ENCODE measurements around the gene MORF4L1.
A peak's percentile ranks its signal among the peaks of the same experiment; 100 is the strongest.
"Not testable (repeated sequence)": the region's sequence is repeated elsewhere in the genome, so short reads cannot be mapped to it uniquely, and the experiment has no call there.

Gene MORF4L1

DNA sequence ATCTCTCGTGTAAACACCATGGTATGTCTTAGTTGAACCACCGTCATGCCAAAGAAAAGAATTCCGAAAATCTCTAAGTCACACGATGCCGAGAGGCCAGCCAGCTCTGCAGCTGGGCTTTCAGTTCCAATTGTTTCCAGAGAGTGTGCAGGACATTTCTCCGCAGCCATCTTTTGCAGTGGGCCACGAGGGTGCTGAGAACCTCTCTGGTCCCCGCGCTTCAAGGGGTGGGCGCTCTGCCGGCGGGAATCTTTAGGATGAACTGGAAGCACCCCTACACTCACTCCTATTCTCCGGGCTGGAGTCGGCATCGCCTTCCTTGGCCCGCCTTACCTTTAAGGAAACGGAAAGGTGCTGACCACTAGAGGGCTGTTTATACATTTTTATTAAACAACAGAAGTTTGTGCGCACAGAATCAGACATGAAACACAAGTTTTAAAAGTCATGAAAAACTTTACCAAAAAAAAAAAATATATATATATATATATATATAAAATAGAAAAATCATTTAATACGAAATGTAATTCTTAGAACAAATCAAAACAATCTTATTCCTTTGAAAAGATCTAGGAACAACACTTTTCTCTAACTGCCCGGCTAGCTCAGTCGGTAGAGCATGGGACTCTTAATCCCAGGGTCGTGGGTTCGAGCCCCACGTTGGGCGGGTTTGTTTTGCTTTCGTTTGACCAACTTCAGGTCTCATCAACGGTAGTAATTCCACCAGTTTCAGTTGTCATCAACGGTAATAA, 12.5 kb upstream of the MORF4L1 start:
- DNase-seq = peak; percentile 76

DNA sequence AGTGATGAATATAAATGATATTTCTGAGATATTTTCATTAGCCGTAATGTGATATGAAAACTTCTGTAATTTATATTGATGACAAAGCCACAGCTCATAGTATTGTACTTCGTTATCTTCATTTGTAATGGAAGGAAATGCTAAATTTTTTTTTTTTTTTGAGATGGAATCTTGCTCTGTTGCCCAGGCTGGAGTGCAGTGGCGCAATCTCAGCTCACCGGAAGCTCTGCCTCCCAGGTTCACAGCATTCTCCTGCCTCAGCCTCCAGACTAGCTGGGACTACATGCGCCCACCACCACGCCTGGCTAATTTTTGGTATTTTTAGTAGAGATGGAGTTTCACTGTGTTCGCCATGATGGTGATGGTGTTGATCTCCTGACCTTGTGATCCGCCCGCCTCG, 7.1 kb upstream of the MORF4L1 start:
- not testable (repeated sequence) for DNase-seq

DNA sequence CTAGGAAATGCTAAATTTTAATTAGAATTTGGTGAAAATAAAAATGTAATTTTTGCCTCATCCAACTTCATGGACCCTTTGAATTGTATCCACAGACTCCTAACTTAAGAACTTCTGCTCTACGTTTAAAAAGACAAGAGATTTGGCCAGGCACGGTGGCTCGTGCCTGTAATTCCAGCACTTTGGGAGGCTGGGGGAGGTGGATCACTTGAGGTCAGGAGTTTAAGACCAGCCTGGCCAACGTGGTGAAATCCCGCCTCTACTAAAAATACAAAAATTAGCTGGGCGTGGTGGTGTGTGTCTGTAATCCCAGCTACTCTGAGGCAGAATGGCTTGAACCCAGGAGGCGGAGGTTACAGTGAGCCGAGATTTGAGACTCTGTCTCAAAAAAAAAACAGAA, 6.7 kb upstream of the MORF4L1 start:
- DNase-seq = not testable (repeated sequence)

DNA sequence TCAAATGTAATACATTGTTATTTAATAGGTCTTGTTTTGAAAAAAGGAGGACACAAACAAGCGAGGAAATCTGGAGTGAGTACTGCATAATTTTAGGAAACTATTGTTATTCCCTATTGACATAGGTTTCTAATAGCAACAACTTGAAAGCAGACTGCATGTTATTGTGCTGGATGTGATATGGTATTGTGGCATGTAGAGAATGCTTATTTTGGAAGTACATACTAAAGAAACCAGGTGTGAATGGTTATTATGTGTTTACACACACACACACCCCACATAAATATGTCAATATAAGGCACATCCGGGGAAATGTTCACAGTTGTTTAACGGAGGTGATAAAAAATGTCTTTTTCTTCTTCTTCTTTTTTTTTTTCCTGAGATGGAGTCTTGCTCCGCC, 5.9 kb upstream of the MORF4L1 start:
- DNase-seq = no peak

DNA sequence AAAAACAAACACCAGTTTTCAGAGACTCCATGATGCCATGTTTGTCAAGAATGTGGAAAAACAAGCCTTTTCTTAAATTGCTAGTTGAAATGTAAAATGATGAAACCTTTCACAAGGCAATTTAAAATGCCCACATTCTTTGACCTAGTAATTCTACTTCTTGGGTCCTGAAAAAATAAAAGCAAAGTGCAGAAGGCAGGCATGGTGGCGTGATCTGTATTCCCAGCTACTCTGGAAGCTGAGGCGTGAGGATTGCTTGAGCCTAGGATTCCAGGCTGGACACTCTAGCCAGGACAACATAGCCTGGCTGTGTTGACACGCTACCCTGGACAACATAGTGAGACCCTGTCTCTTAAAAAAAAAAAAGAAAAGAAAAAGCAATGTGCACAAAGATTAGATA, 4.3 kb upstream of the MORF4L1 start:
- no peak for DNase-seq

DNA sequence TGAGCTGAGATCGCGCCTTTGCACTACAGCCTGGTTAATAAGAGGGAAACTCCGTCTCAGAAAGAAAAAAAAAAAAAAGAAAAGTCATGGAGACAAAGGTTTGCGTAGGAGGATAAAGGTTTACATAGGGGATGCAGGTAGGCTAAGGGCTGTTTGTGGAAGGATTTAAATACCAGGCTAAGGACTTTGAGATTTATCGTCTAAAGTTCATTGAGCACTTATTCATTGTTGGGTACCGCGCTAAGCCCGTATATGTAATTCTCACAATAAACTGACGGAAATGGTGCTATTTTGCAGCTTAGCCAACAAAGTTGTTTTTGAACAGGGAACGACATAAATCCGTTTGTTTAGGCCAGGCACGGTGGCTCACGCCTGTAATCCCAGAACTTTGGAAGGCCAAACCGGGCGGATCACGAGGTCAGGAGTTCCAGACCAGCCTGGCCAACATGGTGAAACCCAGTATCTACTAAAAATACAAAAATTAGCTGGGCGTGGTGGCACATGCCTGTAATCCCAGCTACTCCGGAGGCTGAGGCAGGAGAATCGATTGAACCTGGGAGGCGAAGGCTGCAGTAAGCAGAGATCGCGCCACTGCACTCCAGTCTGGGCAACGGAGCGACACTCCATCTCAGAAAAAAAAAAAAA, 1.1 kb upstream of the MORF4L1 start:
- not testable (repeated sequence) for DNase-seq

DNA sequence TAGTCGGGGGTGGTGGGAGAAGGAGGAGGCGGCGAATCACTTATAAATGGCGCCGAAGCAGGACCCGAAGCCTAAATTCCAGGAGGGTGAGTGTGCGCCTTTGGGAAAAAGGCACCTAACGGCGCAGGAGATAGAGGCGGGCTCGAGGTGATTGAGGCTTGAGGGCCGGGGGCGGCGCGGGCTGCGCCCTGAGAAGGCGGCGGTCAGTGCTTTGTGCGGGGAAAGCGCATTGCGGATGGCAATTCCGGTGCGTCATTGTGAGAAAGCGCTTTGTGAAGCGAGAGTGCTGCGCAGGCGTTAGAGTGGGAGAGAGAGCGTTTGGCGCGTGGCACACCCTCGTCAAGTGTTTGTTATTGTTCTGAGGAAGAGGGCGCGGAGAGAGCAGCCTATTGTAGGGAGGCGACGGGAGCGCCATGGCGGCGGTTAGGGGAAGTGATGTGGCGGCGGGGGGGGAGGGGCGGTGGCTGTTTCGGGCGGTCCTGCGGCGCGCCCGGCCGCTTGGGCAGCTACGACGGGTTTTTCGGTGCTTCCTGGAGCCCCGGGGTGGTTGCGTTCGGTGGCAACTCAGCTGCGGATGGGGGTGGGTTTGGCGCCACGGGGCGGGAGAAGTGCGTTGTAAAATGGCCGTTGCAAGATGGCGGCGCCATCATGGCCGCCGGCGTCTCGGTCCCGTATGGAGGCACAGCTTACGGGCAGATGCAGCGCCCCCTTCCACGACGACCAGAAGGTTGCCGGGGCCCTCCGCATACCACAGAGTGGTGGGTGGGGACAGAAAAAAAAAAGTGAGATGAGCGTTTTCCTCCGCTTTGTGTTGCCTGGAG, 492 bp downstream of the MORF4L1 start:
- peak; percentile 93 for DNase-seq

DNA sequence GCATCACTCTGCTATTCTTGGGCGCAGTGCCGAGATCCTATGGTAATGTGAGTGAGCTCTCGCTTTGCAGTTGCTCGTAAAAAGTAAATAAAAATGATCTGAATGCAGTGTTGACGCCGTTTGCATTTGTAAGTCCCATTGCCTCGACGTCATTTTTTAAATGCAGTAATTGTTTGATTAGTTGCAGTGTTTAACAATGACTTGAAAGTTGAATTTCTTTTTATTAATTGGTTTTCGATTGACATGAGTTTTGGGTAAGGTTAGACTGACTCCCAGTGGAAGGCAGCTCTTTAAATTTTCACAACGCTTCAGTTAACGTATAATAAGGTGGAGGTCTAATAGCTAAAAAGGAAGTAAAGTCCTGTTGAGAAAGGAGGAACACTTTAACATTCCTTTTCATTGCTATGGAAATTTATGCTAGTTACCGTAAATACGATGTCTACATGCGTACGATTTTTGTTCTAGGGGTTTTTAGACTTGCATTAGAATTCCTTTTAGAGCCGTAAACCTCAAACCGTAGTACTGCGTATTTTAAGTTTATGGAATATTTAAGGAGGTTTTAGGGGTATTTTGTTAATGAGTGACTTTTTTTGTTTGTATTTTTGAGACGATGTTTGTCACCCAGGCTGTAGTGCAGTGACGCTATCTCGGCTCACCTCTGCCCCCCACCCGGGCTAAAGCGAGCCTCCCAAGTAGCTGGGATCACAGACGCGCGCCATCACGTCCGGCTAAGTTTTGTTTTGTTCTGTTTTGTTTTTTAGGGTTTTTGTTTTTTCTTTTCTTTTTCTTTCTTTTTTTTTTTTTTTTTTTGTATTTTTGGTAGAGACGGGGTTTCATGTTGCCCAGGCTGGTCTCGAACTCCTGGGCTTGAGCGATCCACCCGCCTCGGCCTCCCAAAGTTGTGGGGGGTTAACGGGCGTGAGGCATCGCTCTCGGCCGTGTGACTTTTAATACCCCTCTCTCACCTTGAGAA, 1.4 kb downstream of the MORF4L1 start:
- DNase-seq = peak; percentile 63

DNA sequence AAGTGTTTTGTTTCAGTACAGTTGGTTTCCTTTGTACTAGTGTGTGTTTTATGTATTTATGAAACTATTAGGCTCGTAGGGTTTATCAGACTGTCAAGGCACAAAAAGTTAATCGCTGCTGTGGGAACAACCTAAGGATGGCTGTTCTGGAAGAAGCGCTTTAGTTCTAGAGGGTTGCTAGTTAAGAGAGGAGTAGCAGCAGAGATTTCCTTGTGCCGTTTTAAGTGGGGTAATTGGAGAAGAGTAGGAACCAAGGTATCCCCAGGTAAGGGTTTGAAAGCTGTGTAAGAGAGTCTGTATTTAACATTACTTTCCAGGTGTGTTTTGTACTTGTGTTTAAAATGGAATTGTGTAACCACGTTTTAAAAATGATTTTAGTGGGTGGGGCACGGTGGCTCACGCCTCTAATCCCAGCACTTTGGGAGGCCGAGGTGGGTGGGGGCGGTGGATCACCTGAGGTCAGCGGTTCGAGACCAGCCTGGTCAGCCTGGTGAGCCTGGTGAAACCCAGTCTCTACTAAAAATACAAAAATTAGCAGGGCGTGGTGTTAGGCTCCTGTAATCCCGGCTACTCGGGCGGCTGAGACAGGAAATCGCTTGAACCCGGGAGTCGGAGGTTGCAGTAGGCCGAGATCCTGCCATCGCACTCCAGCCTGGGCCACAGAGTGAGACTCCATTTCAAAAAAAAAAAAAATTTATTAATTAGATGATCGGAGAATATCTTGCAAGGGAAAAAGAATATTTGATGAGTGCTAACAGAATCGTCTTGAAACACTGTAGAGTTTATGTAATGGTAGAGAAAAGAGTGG, 2.6 kb downstream of the MORF4L1 start:
- DNase-seq = no peak

DNA sequence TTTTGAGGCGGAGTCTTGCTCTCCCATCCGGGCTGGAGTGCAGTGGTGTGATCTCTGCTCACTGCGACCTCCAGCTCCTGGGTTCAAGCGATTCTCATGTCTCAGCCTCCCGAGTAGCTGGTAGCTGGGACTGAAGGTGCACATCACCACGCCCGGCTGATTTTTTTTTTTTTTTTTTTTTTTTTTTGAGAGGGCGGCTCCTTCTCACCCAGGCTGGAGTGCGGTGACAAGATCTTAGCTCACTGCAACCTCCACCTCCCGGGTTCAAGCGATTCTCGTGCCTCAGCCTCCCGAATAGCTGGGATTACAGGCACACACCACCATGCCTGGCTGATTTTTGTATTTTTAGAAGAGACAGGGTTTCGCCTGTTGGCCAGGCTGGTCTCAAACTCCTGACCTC, 4.3 kb downstream of the MORF4L1 start:
- DNase-seq = not testable (repeated sequence)

DNA sequence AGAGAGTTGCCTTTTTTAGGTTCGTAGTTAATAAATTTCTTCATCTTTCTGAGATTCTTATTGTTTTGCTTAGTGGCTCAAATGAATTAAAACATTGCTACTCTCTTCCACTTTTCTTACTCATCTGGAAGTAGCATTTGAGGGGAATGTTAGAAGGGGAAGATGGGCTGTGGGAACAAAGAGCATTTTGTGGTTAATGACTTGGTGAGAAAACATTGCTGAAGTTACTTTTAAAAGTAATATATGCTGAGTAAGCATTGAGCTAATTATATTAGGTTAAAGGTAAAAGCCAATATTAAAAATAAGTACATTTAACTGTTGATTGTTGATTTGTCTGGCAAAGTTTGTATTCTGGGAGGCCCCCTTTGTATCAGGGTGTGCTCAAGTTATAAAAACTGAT, 5.7 kb downstream of the MORF4L1 start:
- no peak for DNase-seq

DNA sequence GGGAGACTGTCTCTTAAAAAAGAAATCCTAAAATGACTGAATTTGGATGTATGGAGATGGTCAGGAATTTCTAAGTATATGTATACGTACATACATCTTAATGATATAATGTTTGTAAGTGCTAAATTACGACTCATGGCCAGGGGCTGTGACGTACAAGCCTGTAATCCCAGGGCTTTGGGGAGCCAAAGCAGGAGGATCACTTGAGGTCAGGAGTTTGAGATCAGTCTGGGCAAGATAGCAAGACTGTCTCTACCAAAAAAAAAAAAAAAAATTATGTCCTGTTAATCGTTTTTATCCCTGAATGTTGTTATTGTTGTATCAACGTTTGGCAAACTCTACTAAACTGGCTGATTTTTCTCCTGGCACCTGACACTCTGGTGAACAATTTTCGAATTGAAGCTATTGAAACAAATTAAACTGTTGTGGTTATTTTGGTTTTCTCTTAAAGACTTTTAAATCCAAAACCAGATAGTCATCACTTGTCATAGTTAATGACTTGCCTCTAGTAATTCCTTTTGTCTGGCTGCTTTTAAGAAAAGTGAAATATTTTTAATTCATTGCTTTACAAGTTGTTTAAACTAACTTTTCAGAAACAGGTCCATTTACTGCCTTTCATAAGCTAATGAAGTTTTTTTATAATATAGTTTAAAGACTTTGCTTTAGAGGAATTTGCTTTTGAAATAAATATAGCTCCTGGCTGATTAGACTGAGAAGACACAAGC, 7.0 kb downstream of the MORF4L1 start:
- no peak for DNase-seq

DNA sequence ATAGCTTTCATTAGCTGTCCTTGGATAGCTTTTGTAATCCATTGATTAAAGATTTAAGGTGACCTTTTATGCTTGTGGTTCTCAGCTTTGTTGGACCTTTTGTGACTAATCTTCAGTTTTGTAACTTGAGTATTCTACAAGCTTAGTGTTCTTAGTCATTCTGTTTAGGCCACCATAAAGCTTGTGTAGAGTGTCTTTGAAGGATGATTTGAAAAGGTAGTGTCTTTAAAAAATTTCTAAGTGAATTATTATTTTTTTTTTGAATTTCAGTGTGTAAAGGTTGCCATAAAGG, 7.5 kb downstream of the MORF4L1 start:
- no peak for DNase-seq

DNA sequence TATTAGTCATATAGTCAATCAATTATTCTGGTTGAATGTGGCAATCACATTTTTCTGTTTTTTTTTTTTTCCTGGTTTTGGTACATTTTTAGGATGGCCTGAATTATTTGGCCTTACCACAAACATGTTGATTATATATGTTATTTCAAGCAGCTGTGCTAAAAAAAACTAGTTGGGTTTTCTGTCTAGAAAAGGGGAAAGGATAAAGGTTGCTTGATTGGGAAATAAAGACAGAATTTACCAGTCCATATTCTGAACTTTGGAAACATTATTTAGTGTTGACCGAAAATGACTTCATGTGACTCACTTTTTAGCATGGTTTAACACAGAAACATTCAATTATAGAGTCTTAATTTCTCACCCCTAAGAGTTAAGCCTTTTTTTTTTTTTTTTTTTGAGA, 8.1 kb downstream of the MORF4L1 start:
- DNase-seq = no peak

DNA sequence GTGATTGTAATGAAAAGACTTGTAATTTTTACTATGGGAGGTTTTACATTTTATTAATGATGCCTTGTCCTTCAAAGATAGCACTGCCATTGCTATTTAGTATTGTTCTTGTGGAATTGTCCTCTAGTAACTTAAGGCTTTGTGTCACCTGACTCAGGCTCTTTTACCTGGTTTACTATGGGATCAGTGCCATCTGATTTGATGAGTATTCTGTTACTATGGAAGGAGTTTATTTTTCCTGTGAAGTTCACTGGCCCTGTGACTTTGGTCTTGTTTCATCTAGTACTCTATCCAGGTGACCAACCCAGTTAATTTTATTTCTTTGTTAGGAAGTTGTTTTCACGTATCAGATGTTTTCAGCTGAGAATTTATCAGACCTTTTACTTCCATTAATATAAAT, 9.0 kb downstream of the MORF4L1 start:
- DNase-seq = no peak

DNA sequence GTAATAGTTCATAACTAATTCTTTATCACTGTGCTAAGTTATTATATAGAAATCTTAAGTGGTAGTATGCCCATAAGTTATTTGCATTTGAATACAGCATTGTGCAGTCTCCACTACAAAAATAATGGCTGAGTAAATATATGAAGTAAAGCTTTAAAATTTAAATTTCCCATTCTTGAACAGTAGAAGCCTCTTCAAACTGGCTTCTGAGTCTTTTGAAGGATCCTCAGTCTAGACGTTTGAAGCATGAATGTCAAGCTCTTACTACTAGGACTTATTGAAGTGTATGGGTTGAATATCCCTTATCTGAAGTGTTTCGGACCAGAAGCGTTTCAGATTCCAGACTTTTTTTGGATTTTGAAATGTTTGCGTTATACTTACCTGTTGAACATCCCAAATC, 16.3 kb downstream of the MORF4L1 start:
- DNase-seq = no peak

DNA sequence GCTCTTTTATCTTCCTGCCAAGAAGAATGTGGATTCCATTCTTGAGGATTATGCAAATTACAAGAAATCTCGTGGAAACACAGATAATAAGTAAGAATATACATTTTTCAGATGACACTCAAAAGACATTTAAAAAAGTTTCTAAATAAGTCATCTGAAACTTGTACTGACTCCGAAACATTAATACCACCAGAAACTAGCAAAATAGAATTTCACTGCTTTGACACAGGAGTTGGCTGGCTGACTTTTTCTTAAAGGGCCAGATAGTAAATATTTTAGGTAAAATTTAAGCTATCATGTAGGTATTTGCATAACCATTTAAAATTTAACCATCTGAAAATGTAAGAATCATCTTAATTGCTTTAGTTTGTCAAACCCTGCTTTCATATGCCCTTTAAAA, 20.8 kb downstream of the MORF4L1 start:
- no peak for DNase-seq

DNA sequence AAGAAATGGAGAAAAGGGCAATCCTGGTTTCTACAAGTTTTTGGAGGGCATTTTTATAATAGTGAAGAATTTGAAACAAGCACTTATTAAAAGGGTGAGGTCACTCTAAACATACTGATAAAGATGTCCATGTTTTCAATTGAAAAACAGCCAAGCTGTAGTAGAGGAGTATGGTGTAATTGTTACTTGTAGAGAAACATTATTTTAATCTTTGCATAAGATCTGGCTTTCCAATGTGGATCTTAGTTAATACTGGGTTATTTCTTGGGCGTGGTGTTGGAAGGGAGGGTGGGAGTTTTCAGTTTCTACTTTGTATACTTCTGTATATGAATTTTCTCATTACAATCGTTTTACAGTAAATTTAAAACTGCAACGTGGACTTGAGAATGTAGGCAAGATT, 22.8 kb downstream of the MORF4L1 start:
- no peak for DNase-seq

DNA sequence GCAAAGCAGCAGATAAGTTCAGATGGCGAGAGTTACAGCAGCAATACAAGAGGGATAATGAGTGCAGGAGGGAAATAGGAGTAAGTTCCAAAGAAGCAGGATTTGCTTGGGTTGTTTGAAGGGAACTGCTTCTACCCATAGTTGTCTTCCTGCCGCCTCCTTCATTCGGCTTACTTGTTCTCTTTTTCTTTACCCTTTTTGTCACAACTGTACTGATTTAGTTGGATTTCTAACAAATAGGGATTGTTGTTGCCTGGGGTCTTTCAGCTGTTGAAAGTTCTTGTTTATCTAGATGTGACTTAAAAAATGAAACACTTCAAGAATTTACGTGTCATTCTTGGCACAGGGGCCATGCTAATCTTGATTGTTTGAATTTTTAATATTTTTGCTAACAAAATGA, 25.9 kb downstream of the MORF4L1 start:
- DNase-seq = no peak

DNA sequence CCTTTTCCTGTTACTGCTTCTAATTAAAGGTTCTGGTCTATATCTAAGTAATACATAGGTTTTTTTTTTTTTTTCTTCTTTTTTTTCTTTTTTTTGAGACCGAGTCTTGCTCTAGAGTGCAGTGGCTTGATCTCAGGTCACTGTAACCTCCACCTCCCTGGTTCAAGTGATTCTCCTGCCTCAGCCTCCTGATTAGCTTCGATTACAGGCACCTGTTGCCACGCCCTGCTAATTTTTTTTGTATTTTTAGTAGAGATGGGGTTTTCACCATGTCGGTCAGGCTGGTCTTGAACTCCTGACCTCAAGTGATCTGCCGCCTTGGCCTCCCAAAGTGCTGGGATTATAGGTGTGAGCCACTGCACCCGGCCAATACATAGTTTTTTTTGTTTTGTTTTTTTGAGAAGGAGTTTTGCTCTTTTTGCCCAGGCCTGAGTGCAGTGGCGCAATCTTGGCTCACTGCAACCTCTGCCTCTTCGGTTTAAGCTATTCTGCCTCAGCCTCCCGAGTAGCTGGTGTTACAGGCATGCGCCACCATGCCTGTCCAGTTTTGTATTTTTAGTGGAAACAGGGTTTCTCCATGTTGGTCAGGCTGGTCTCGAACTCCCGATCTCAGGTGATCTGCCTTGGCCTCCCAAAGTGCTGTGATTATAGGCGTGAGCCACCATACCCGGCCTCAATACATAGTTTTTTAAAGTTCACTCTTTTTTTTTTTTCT, 28.3 kb downstream of the MORF4L1 start:
- not testable (repeated sequence) for DNase-seq

Measured in CD4-positive, alpha-beta T cell treated with Interleukin-10 for 1 hour (primary cell).